ENCODE results near the gene ATP5F1D. TPM values are rescaled to one million over a fixed set of nuclear protein-coding genes. Genes with fewer than 3 reads are reported as not detected.
A peak's percentile ranks its signal among the peaks of the same experiment; 100 is the strongest.

Gene ATP5F1D
- total and polyA plus RNA-seq, 2 of the 13 experiments (the other 11 are each of a cell fraction or from before 2014, with no cell fraction given) = 39.4 to 78.7 TPM

DNA sequence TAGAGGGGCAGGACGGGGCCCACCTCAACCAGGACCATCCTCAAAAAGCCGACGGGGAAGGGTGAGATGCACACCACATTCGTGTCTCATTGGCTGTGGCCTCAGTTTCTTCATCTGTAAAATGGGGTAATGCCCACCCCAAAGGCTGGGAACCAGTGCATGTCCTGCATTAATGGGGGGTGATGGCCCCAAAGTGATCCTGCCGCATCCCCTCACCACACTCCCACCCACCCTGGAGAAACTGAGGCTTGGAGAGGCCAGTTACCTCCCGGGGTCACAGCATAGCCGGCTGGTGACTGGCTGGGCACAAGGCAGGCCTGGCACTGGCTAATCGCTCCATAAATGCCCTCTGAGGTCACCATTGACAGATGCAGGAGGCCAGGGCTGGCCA is 6.2 kb downstream of the ATP5F1D start (continued):
- no peak for TF ChIP-seq FOXJ3 (CRISPR knock-in tag; IDR thresholded peaks at IDR 0.05; ENCODE audit: borderline replicate concordance)
- TF ChIP-seq, protein P1, sequence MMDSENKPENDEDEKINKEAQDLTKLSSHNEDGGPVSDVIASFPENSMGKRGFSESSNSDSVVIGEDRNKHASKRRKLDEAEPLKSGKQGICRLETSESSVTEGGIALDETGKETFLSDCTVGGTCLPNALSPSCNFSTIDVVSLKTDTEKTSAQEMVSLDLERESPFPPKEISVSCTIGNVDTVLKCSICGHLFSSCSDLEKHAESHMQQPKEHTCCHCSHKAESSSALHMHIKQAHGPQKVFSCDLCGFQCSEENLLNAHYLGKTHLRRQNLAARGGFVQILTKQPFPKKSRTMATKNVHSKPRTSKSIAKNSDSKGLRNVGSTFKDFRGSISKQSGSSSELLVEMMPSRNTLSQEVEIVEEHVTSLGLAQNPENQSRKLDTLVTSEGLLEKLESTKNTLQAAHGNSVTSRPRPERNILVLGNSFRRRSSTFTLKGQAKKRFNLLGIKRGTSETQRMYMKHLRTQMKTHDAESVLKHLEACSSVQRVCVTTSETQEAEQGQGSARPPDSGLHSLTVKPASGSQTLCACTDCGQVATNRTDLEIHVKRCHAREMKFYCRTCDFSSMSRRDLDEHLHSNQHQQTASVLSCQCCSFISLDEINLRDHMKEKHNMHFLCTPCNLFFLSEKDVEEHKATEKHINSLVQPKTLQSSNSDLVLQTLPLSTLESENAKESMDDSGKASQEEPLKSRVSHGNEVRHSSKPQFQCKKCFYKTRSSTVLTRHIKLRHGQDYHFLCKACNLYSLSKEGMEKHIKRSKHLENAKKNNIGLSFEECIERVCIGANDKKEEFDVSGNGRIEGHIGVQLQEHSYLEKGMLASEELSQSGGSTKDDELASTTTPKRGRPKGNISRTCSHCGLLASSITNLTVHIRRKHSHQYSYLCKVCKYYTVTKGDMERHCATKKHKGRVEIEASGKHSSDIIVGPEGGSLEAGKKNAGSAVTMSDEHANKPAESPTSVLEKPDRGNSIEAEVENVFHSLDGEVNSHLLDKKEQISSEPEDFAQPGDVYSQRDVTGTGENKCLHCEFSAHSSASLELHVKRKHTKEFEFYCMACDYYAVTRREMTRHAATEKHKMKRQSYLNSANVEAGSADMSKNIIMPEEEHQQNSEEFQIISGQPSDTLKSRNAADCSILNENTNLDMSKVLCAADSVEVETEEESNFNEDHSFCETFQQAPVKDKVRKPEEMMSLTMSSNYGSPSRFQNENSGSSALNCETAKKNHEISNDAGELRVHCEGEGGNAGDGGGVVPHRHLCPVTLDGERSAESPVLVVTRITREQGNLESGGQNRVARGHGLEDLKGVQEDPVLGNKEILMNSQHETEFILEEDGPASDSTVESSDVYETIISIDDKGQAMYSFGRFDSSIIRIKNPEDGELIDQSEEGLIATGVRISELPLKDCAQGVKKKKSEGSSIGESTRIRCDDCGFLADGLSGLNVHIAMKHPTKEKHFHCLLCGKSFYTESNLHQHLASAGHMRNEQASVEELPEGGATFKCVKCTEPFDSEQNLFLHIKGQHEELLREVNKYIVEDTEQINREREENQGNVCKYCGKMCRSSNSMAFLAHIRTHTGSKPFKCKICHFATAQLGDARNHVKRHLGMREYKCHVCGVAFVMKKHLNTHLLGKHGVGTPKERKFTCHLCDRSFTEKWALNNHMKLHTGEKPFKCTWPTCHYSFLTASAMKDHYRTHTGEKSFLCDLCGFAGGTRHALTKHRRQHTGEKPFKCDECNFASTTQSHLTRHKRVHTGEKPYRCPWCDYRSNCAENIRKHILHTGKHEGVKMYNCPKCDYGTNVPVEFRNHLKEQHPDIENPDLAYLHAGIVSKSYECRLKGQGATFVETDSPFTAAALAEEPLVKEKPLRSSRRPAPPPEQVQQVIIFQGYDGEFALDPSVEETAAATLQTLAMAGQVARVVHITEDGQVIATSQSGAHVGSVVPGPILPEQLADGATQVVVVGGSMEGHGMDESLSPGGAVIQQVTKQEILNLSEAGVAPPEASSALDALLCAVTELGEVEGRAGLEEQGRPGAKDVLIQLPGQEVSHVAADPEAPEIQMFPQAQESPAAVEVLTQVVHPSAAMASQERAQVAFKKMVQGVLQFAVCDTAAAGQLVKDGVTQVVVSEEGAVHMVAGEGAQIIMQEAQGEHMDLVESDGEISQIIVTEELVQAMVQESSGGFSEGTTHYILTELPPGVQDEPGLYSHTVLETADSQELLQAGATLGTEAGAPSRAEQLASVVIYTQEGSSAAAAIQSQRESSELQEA (CRISPR knock-in tag; IDR thresholded peaks at IDR 0.05; ENCODE audit: not compliant biosample characterization) = no peak
- TF ChIP-seq, protein P2, sequence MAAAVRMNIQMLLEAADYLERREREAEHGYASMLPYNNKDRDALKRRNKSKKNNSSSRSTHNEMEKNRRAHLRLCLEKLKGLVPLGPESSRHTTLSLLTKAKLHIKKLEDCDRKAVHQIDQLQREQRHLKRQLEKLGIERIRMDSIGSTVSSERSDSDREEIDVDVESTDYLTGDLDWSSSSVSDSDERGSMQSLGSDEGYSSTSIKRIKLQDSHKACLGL (CRISPR knock-in tag; IDR thresholded peaks at IDR 0.05) = no peak
- TF ChIP-seq ZNF850 (CRISPR knock-in tag; conservative IDR thresholded peaks at IDR 0.05) = no peak
- TF ChIP-seq KDM4B (CRISPR knock-in tag; IDR thresholded peaks at IDR 0.05) = no peak
- no peak for TF ChIP-seq MED13 (CRISPR knock-in tag; IDR thresholded peaks at IDR 0.05)
- 0 out of 2 replicates have a peak, but pooled peaks have one; percentile 45 for TF ChIP-seq FOXC1 (CRISPR knock-in tag; IDR thresholded peaks at IDR 0.05; ENCODE audit: borderline replicate concordance)
- 0 out of 2 replicates have a peak, but pooled peaks have one; percentile 12 for TF ChIP-seq ZNF460 (CRISPR knock-in tag; IDR thresholded peaks at IDR 0.05; ENCODE audit: borderline replicate concordance)
- peak; percentile 82 for TF ChIP-seq ZMYM3 (CRISPR knock-in tag; IDR thresholded peaks at IDR 0.05)
- no peak for TF ChIP-seq ZNF652 (CRISPR knock-in tag; IDR thresholded peaks at IDR 0.05; ENCODE audit: borderline replicate concordance, low read depth)
- TF ChIP-seq, protein P3, sequence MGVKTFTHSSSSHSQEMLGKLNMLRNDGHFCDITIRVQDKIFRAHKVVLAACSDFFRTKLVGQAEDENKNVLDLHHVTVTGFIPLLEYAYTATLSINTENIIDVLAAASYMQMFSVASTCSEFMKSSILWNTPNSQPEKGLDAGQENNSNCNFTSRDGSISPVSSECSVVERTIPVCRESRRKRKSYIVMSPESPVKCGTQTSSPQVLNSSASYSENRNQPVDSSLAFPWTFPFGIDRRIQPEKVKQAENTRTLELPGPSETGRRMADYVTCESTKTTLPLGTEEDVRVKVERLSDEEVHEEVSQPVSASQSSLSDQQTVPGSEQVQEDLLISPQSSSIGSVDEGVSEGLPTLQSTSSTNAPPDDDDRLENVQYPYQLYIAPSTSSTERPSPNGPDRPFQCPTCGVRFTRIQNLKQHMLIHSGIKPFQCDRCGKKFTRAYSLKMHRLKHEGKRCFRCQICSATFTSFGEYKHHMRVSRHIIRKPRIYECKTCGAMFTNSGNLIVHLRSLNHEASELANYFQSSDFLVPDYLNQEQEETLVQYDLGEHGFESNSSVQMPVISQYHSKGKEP (CRISPR knock-in tag; IDR thresholded peaks at IDR 0.05) = no peak
- no peak for TF ChIP-seq ZNF614 (CRISPR knock-in tag; IDR thresholded peaks at IDR 0.05; ENCODE audit: borderline replicate concordance)
- TF ChIP-seq CENPT (CRISPR knock-in tag; IDR thresholded peaks at IDR 0.05; ENCODE audit: low read depth) = no peak
- TF ChIP-seq CHD2 (IDR thresholded peaks at IDR 0.05; ENCODE audit: low read depth, low read length) = peak; percentile 9; the same call in 1 of the 2 replicates
- TF ChIP-seq HDAC6 (IDR thresholded peaks at IDR 0.05; ENCODE audit: low read depth, low read length) = no peak
- TF ChIP-seq ZNF83 (CRISPR knock-in tag; IDR thresholded peaks at IDR 0.05; ENCODE audit: borderline replicate concordance) = no peak
- no peak for TF ChIP-seq ZNF331 (CRISPR knock-in tag; IDR thresholded peaks at IDR 0.05)
- TF ChIP-seq ZNF326 (CRISPR knock-in tag; IDR thresholded peaks at IDR 0.05; ENCODE audit: borderline replicate concordance) = no peak
- TF ChIP-seq SMC3 (IDR thresholded peaks at IDR 0.05; ENCODE audit: low read length) = no peak
- no peak for TF ChIP-seq CBFB (CRISPR knock-in tag; IDR thresholded peaks at IDR 0.05)

Measured in HepG2 (cell line).